Liver (tissue), 3 donors: Measurements from ENCODE around the gene ERCC4.
A peak's percentile ranks its signal among the peaks of the same experiment; 100 is the strongest.

Experiments used
- ATF3 ChIP-seq: IDR thresholded peaks from 2 replicates; pipeline ENCODE4 v1.6.1; 2016; ENCODE audit warnings: antibody characterized with exemption
- CTCF ChIP-seq: fragments of 150-350 bp; IDR thresholded peaks from 2 replicates; pipeline ENCODE4 v1.5.1; 2017; ENCODE audit warnings: improper control_type of control experiment, low read depth, low read length; ENCODE audit not compliant: missing input control
- FOXA2 ChIP-seq: IDR thresholded peaks from 2 replicates; pipeline ENCODE4 v1.6.1; 2016; ENCODE audit warnings: antibody characterized with exemption
- GABPA ChIP-seq, 2 donors: IDR thresholded peaks in 1 of 2; conservative IDR thresholded peaks in 1 of 2; 2 replicates each; pipeline ENCODE4 v1.6.1; 2016; ENCODE audit warnings: antibody characterized with exemption in 2 of 2, mild to moderate bottlenecking in 1 of 2, moderate library complexity in 1 of 2
- HNF4A ChIP-seq, 2 donors: conservative IDR thresholded peaks; 2 replicates each; pipeline ENCODE4 v1.6.1; 2016; ENCODE audit warnings: antibody characterized with exemption in 2 of 2, mild to moderate bottlenecking in 2 of 2
- HNF4G ChIP-seq: IDR thresholded peaks from 2 replicates; pipeline ENCODE4 v1.6.1; 2016; ENCODE audit warnings: antibody characterized with exemption
- MAX ChIP-seq: IDR thresholded peaks from 2 replicates; pipeline ENCODE4 v1.6.1; 2016; ENCODE audit warnings: antibody characterized with exemption
- RAD21 ChIP-seq, 2 donors: IDR thresholded peaks; 2 replicates each; pipeline ENCODE4 v1.6.1; 2016; ENCODE audit warnings: antibody characterized with exemption in 2 of 2, mild to moderate bottlenecking in 2 of 2
- REST ChIP-seq: IDR thresholded peaks from 2 replicates; pipeline ENCODE4 v1.6.1; 2016; ENCODE audit warnings: antibody characterized with exemption, mild to moderate bottlenecking
- SP1 ChIP-seq: IDR thresholded peaks from 2 replicates; pipeline ENCODE4 v1.6.1; 2018; ENCODE audit warnings: antibody characterized with exemption, mild to moderate bottlenecking
- TAF1 ChIP-seq: conservative IDR thresholded peaks from 2 replicates; pipeline ENCODE4 v1.6.1; 2016; ENCODE audit warnings: antibody characterized with exemption, mild to moderate bottlenecking
- ZBTB33 ChIP-seq: IDR thresholded peaks from 2 replicates; pipeline ENCODE4 v1.6.1; 2016; ENCODE audit warnings: antibody characterized with exemption
- donor health status: healthy.
- donor health status: healthy.

- TF ChIP-seq ATF3 (no peak), CTCF (no peak), SP1 (no peak), FOXA2 (no peak), HNF4A (conservative IDR thresholded peaks at IDR 0.05) (peak; percentile 49 to 57), GABPA (IDR thresholded peaks at IDR 0.05 in 1 of 2, conservative IDR thresholded peaks at IDR 0.05 in 1 of 2) (no peak), REST (no peak), MAX (peak; percentile 27), HNF4G (no peak), ZBTB33 (no peak), RAD21 (IDR thresholded peaks at IDR 0.05) (no peak), TAF1 (no peak)
These were observed 27.7 kb upstream of the ERCC4 start for GRCh38 chr16:13892301-13892700.
